Panc1 (cell line): ENCODE measurements around the gene CDH13.

Experiments used
- POLR2AphosphoS5 ChIP-seq: IDR thresholded peaks from 2 replicates; pipeline ENCODE4 v1.6.1; 2012; ENCODE audit warnings: mild to moderate bottlenecking, low read depth, low read length, moderate library complexity
- SIN3A ChIP-seq: IDR thresholded peaks from 2 replicates; pipeline ENCODE4 v1.6.1; 2012; ENCODE audit warnings: low read depth, mild to moderate bottlenecking, low read length, moderate library complexity, borderline replicate concordance; ENCODE audit not compliant: insufficient read depth
- TCF7L2 ChIP-seq: IDR thresholded peaks from 2 replicates; pipeline ENCODE4 v1.6.1; 2011; ENCODE audit warnings: mild to moderate bottlenecking, low read depth, low read length, inconsistent platforms
- TF ChIP-seq, protein P1 (sequence below): fragments of 450-650 bp; IDR thresholded peaks from 2 replicates; pipeline ENCODE4 v1.5.1; 2017; ENCODE audit warnings: mild to moderate bottlenecking
- TF ChIP-seq, protein P2 (sequence below), 2 experiments: IDR thresholded peaks; 2 replicates each; pipeline ENCODE4 v1.6.1; 2011 to 2012; ENCODE audit warnings: low read depth in 2 of 2, control low read depth in 1 of 2, low read length in 1 of 2, mild to moderate bottlenecking in 1 of 2, moderate library complexity in 1 of 2; ENCODE audit not compliant: insufficient read depth in 1 of 2

DNA sequence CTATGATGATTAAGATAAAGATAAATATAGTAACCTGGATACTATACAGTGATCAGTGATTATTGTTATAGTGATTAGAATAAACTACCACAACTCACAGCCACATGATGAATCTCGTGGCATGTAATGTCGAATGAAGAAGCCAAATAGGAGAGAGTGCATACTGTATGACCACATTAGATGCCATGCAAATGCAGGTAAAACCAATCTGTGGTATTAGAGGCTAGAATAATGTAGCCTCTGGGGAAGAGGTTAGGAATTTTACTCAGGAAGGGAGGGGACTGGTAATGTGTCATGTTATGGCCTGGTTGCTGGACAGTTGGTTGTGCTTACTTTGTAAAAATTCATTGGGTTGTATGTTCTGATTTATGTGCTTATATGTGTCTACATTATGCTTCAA lies 402.7 kb downstream of the CDH13 start:
- TF ChIP-seq, protein P1, sequence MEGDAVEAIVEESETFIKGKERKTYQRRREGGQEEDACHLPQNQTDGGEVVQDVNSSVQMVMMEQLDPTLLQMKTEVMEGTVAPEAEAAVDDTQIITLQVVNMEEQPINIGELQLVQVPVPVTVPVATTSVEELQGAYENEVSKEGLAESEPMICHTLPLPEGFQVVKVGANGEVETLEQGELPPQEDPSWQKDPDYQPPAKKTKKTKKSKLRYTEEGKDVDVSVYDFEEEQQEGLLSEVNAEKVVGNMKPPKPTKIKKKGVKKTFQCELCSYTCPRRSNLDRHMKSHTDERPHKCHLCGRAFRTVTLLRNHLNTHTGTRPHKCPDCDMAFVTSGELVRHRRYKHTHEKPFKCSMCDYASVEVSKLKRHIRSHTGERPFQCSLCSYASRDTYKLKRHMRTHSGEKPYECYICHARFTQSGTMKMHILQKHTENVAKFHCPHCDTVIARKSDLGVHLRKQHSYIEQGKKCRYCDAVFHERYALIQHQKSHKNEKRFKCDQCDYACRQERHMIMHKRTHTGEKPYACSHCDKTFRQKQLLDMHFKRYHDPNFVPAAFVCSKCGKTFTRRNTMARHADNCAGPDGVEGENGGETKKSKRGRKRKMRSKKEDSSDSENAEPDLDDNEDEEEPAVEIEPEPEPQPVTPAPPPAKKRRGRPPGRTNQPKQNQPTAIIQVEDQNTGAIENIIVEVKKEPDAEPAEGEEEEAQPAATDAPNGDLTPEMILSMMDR, result no peak
- TF ChIP-seq POLR2AphosphoS5, result no peak
- TF ChIP-seq TCF7L2, result no peak
- TF ChIP-seq, protein P2, sequence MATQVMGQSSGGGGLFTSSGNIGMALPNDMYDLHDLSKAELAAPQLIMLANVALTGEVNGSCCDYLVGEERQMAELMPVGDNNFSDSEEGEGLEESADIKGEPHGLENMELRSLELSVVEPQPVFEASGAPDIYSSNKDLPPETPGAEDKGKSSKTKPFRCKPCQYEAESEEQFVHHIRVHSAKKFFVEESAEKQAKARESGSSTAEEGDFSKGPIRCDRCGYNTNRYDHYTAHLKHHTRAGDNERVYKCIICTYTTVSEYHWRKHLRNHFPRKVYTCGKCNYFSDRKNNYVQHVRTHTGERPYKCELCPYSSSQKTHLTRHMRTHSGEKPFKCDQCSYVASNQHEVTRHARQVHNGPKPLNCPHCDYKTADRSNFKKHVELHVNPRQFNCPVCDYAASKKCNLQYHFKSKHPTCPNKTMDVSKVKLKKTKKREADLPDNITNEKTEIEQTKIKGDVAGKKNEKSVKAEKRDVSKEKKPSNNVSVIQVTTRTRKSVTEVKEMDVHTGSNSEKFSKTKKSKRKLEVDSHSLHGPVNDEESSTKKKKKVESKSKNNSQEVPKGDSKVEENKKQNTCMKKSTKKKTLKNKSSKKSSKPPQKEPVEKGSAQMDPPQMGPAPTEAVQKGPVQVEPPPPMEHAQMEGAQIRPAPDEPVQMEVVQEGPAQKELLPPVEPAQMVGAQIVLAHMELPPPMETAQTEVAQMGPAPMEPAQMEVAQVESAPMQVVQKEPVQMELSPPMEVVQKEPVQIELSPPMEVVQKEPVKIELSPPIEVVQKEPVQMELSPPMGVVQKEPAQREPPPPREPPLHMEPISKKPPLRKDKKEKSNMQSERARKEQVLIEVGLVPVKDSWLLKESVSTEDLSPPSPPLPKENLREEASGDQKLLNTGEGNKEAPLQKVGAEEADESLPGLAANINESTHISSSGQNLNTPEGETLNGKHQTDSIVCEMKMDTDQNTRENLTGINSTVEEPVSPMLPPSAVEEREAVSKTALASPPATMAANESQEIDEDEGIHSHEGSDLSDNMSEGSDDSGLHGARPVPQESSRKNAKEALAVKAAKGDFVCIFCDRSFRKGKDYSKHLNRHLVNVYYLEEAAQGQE (IDR thresholded peaks at IDR 0.05; ENCODE audit: insufficient read depth in 1 of 2, low read depth in 2 of 2, low read length in 1 of 2), result no peak
- no peak for TF ChIP-seq SIN3A
